ENCODE data around the gene LMO7.
A peak's percentile ranks its signal among the peaks of the same experiment; 100 is the strongest.
"Not testable (repeated sequence)": the region's sequence is repeated elsewhere in the genome, so short reads cannot be mapped to it uniquely, and the experiment has no call there.

The LMO7 gene

DNA sequence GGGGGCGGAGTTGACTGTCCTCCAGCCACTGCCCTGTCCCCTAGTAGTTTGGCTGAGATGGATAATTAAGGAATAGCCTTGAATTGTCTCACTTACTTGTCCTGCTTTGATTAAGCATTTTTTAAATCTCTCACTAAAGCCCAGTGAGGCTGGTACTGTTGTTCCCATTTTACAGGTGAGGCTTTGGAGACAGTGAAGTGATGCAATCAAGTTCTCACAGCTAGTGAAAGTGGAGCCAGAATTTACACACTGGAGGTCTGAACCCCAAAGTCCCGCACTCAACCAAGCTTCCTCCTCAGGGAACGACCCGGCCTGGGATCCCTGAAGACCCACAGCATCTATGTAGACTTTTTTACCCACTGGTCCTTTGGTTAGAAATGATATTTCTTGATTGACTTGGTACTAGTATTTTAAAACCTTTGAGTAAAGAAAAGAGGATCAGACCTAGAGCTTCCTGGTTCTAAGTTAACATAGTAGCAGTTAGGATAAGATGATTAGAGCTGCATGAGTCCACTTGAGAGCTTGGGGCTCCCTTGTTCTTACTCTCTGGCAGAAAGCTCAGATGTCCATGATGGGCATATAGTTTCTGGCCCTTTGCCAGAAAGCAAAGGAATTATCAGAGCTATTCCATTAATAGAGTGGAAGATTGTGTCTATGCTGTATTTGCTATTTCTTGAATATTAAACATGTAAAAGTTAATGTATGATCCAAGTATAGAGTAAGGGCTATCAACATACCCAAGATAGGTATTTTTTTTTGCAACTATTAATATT lies 154.3 kb downstream of the LMO7 start:
- H3K4me2 ChIP-seq (ENCODE audit: low read length, poor library complexity, severe bottlenecking) = no peak overlapping the region
- H3K79me1 ChIP-seq (replicated peaks; ENCODE audit: low read length, poor library complexity, severe bottlenecking) = peaks cover 26% of the 10 kb centered on the region
- no peak overlapping the region for H2BK5ac ChIP-seq (ENCODE audit: low read depth, low read length, poor library complexity, severe bottlenecking)
- H4K8ac ChIP-seq (ENCODE audit: low read length) = no peak overlapping the region
- 100% methylated on average over 4 of the region's 4 CpGs for WGBS
- peaks cover 0 to 1% of the 10 kb centered on the region in 2 experiments for H3K36me3 ChIP-seq (ENCODE audit: control insufficient read depth in 1 of 2, insufficient read depth in 2 of 2, low read depth in 1 of 2, low read length in 2 of 2)
- H3K4me1 ChIP-seq (ENCODE audit: control insufficient read depth, insufficient read depth, low read depth, low read length) = peaks cover 4% of the 10 kb centered on the region
- no peaks in the 10 kb centered on the region for H3K27me3 ChIP-seq (ENCODE audit: control insufficient read depth in 1 of 2, insufficient read depth in 1 of 2, low read length in 2 of 2)
- no peak overlapping the region for H2BK120ac ChIP-seq (ENCODE audit: low read depth, low read length)
- H2AK5ac ChIP-seq (ENCODE audit: low read length, severe bottlenecking) = no peak overlapping the region
- H3K14ac ChIP-seq (ENCODE audit: low read length in 2 of 2) = no peak overlapping the region
- no peak overlapping the region for H3K27ac ChIP-seq (ENCODE audit: low read length, poor library complexity, severe bottlenecking)
- H2BK15ac ChIP-seq (ENCODE audit: low read depth, poor library complexity, severe bottlenecking) = no peak overlapping the region
- no peak overlapping the region for H3K18ac ChIP-seq (ENCODE audit: low read depth in 1 of 2, low read length in 2 of 2)
- H4K91ac ChIP-seq (ENCODE audit: low read length) = peak overlapping the region; percentile 34
- no peak overlapping the region for H3K4ac ChIP-seq (ENCODE audit: low read depth in 1 of 2, low read length in 2 of 2)
- no peak overlapping the region for H2BK12ac ChIP-seq (ENCODE audit: low read length in 2 of 2)
- no peak for DNase-seq
- no peak overlapping the region for H3K9ac ChIP-seq (ENCODE audit: low read length)
- no peak overlapping the region for H2AFZ ChIP-seq (ENCODE audit: low read depth, low read length)
- no peaks in the 10 kb centered on the region for H3K9me3 ChIP-seq (ENCODE audit: control insufficient read depth, low read length)
- H3K4me3 ChIP-seq (ENCODE audit: insufficient read depth in 1 of 2, low read depth in 1 of 2, low read length in 2 of 2) = no peak overlapping the region
- no peak overlapping the region for H3K23ac ChIP-seq (ENCODE audit: low read length in 2 of 2)

DNA sequence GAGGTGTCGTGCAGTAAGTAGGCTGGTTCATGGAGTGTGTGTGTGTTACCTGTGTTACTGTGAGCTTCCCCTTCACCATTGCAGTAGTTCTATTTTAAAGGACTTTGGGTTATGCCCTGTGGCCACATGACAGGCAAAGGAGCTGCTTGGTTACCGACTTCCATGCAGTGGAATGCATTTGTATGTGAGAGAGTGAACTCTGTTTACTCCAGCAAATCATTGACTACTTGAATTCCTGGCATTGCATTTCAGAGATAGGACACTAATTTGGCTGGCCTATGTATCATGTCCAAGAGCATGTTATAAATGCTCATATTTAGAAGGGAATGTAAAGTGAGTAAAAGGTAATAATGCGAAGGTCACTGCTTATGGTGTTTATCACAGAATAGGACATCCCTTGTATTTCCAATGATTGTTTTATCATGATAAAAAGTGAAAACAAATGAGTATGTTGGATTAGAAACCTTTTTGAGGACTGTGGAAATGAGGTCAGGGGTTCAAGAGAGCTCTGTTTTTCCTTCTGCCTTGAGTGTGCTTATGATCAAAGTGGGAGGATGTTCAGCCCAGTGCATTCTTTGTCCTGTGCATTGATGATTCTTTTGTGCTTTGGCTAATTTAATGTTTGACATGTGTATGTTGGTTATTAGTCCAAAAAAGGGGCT lies 156.5 kb downstream of the LMO7 start:
- H4K91ac ChIP-seq (ENCODE audit: low read length) = no peak overlapping the region

DNA sequence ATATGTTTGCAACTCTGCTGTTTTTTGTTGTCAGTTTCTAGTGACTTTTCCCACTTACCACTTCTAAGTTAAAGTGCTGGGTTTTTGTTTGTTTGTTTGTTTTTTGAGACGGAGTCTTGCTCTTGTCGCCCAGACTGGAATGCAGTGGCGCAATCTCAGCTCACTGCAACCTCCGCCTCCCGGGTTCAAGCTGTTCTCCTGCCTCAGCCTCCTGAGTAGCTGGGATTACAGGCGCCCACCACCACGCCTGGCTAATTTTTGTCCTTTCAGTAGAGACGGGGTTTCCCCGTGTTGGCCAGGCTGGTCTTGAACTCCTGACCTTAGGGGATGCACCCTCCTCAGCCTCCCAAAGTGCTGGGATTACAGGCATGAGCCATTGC lies 157.0 kb downstream of the LMO7 start:
- not testable (repeated sequence) for H3K4me2 ChIP-seq (ENCODE audit: low read length, poor library complexity, severe bottlenecking); H2AFZ ChIP-seq (ENCODE audit: low read depth, low read length); H3K4ac ChIP-seq (ENCODE audit: low read depth in 1 of 2, low read length in 2 of 2); H2BK12ac ChIP-seq (ENCODE audit: low read length in 2 of 2); H3K4me3 ChIP-seq (ENCODE audit: insufficient read depth in 1 of 2, low read depth in 1 of 2, low read length in 2 of 2); H3K4me1 ChIP-seq (ENCODE audit: control insufficient read depth, insufficient read depth, low read depth, low read length); H3K9ac ChIP-seq (ENCODE audit: low read length); H2AK5ac ChIP-seq (ENCODE audit: low read length, severe bottlenecking); DNase-seq; H2BK15ac ChIP-seq (ENCODE audit: low read depth, poor library complexity, severe bottlenecking); H3K27me3 ChIP-seq (ENCODE audit: control insufficient read depth in 1 of 2, insufficient read depth in 1 of 2, low read length in 2 of 2); H3K23ac ChIP-seq (ENCODE audit: low read length in 2 of 2); H4K8ac ChIP-seq (ENCODE audit: low read length); H3K18ac ChIP-seq (ENCODE audit: low read depth in 1 of 2, low read length in 2 of 2); H2BK5ac ChIP-seq (ENCODE audit: low read depth, low read length, poor library complexity, severe bottlenecking); H3K14ac ChIP-seq (ENCODE audit: low read length in 2 of 2); H3K9me3 ChIP-seq (ENCODE audit: control insufficient read depth, low read length); H4K91ac ChIP-seq (ENCODE audit: low read length); H2BK120ac ChIP-seq (ENCODE audit: low read depth, low read length)
- peaks cover 0 to 21% of the 10 kb centered on the region in 2 experiments for H3K36me3 ChIP-seq (ENCODE audit: control insufficient read depth in 1 of 2, insufficient read depth in 2 of 2, low read depth in 1 of 2, low read length in 2 of 2)
- 88% methylated on average over 9 of the region's 9 CpGs for WGBS
- H3K79me1 ChIP-seq (replicated peaks; ENCODE audit: low read length, poor library complexity, severe bottlenecking) = peaks cover 29% of the 10 kb centered on the region
- peak overlapping the region; percentile 71 for H3K27ac ChIP-seq (ENCODE audit: low read length, poor library complexity, severe bottlenecking)

More for the DNA sequence above, 156.5 kb downstream of the LMO7 start:
- H3K9me3 ChIP-seq (ENCODE audit: control insufficient read depth, low read length) = no peaks in the 10 kb centered on the region
- no peak overlapping the region for H2AFZ ChIP-seq (ENCODE audit: low read depth, low read length)
- peak; percentile 59 for DNase-seq
- H3K4me2 ChIP-seq (ENCODE audit: low read length, poor library complexity, severe bottlenecking) = no peak overlapping the region
- H3K14ac ChIP-seq (ENCODE audit: low read length in 2 of 2) = no peak overlapping the region
- 58% methylated on average over 3 of the region's 3 CpGs for WGBS
- H3K23ac ChIP-seq (ENCODE audit: low read length in 2 of 2) = no peak overlapping the region
- no peak overlapping the region for H2BK120ac ChIP-seq (ENCODE audit: low read depth, low read length)
- H2BK15ac ChIP-seq (ENCODE audit: low read depth, poor library complexity, severe bottlenecking) = no peak overlapping the region
- peaks cover 4% of the 10 kb centered on the region for H3K4me1 ChIP-seq (ENCODE audit: control insufficient read depth, insufficient read depth, low read depth, low read length)
- H3K79me1 ChIP-seq (replicated peaks; ENCODE audit: low read length, poor library complexity, severe bottlenecking) = peaks cover 29% of the 10 kb centered on the region
- H2AK5ac ChIP-seq (ENCODE audit: low read length, severe bottlenecking) = peak overlapping the region; percentile 97
- H3K18ac ChIP-seq (ENCODE audit: low read depth in 1 of 2, low read length in 2 of 2) = peak overlapping the region in 1 of 2 experiments; percentile 67
- H3K4me3 ChIP-seq (ENCODE audit: insufficient read depth in 1 of 2, low read depth in 1 of 2, low read length in 2 of 2) = no peak overlapping the region
- H3K9ac ChIP-seq (ENCODE audit: low read length) = no peak overlapping the region
- peaks cover 0 to 19% of the 10 kb centered on the region in 2 experiments for H3K36me3 ChIP-seq (ENCODE audit: control insufficient read depth in 1 of 2, insufficient read depth in 2 of 2, low read depth in 1 of 2, low read length in 2 of 2)
- H4K8ac ChIP-seq (ENCODE audit: low read length) = no peak overlapping the region
- H2BK5ac ChIP-seq (ENCODE audit: low read depth, low read length, poor library complexity, severe bottlenecking) = no peak overlapping the region
- no peak overlapping the region for H3K4ac ChIP-seq (ENCODE audit: low read depth in 1 of 2, low read length in 2 of 2)
- H3K27me3 ChIP-seq (ENCODE audit: control insufficient read depth in 1 of 2, insufficient read depth in 1 of 2, low read length in 2 of 2) = no peaks in the 10 kb centered on the region
- H3K27ac ChIP-seq (ENCODE audit: low read length, poor library complexity, severe bottlenecking) = peak overlapping the region; percentile 77
- H2BK12ac ChIP-seq (ENCODE audit: low read length in 2 of 2) = no peak overlapping the region

DNA sequence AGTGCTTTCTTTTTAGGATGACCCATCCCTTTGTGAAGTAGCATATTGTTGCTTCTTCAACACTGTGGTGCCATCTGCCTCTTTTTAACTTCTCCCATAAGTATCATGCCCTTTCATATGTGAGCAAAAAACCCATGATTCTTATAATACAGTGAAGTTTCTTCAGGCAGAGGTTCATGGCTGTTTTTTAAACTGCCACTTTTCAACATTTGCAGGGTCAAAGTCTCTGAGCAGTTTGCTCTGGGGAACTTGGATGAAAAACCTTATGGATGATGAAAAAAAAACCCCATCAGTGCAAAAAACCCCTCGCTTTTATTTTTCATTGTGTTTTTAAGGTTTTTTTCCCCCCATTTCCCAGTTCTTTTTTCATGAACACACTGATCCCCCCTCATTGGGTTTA lies 158.5 kb downstream of the LMO7 start:
- Histone ChIP-seq H3K4me2 (ENCODE audit: low read length, poor library complexity, severe bottlenecking) (no peak overlapping the region), H3K9ac (ENCODE audit: low read length) (no peak overlapping the region), H2AFZ (ENCODE audit: low read depth, low read length) (no peak overlapping the region), H2BK15ac (ENCODE audit: low read depth, poor library complexity, severe bottlenecking) (no peak overlapping the region), H3K27me3 (ENCODE audit: control insufficient read depth in 1 of 2, insufficient read depth in 1 of 2, low read length in 2 of 2) (no peaks in the 10 kb centered on the region), H3K9me3 (ENCODE audit: control insufficient read depth, low read length) (no peaks in the 10 kb centered on the region), H2BK5ac (ENCODE audit: low read depth, low read length, poor library complexity, severe bottlenecking) (no peak overlapping the region), H3K18ac (ENCODE audit: low read depth in 1 of 2, low read length in 2 of 2) (no peak overlapping the region), H4K91ac (ENCODE audit: low read length) (no peak overlapping the region), H3K14ac (ENCODE audit: low read length in 2 of 2) (no peak overlapping the region), H4K8ac (ENCODE audit: low read length) (no peak overlapping the region), H2BK12ac (ENCODE audit: low read length in 2 of 2) (no peak overlapping the region), H3K4me1 (ENCODE audit: control insufficient read depth, insufficient read depth, low read depth, low read length) (peaks cover 2% of the 10 kb centered on the region), H2AK5ac (ENCODE audit: low read length, severe bottlenecking) (no peak overlapping the region), H3K4ac (ENCODE audit: low read depth in 1 of 2, low read length in 2 of 2) (no peak overlapping the region), H2BK120ac (ENCODE audit: low read depth, low read length) (no peak overlapping the region), H3K36me3 (ENCODE audit: control insufficient read depth in 1 of 2, insufficient read depth in 2 of 2, low read depth in 1 of 2, low read length in 2 of 2) (peaks cover 0 to 31% of the 10 kb centered on the region in 2 experiments), H3K79me1 (replicated peaks; ENCODE audit: low read length, poor library complexity, severe bottlenecking) (peaks cover 19% of the 10 kb centered on the region), H3K4me3 (ENCODE audit: insufficient read depth in 1 of 2, low read depth in 1 of 2, low read length in 2 of 2) (no peak overlapping the region), H3K23ac (ENCODE audit: low read length in 2 of 2) (no peak overlapping the region), H3K27ac (ENCODE audit: low read length, poor library complexity, severe bottlenecking) (no peak overlapping the region)
- WGBS = no CpG with 5 or more reads among the region's 1 CpG
- no peak for DNase-seq
